ENCODE data around the gene CFAP65. TPM values are rescaled to one million over a fixed set of nuclear protein-coding genes. Genes with fewer than 3 reads are reported as not detected.
A peak's percentile ranks its signal among the peaks of the same experiment; 100 is the strongest.

Gene CFAP65
- total RNA-seq, 1 experiment from 2014 or later, result 0.52 TPM

GRCh38 chr2:219002395-219003266, 38.7 kb downstream of the CFAP65 start:
- intact Hi-C loops (cut with micrococcal nuclease), result loop anchor here (1.0 to 2.0 kb wide), 2 partner anchors 126 to 149 kb away; no protein-coding TSS in a partner anchor
- CTCF ChIA-PET, result interaction anchor here (0.7 to 3.5 kb wide), 30 partner anchors 8 to 505 kb away, joined by 3 to 42 read pairs (median 4); partner anchors contain the start of genes CDK5R2, CNPPD1, GMPPA and NHEJ1
- DNase-seq (ENCODE audit: low read depth, low spot score), result peak; percentile 60

More at GRCh38 chr2:219002395-219003266, 38.7 kb downstream of the CFAP65 start:
- Histone ChIP-seq H3K4me1 (ENCODE audit: control insufficient read depth in 1 of 2, insufficient read depth in 2 of 2, low read length in 2 of 2) (peaks cover 9 to 35% of the 10 kb centered on the region in 2 experiments; a peak in 3 of 4 replicates), H2AFZ (ENCODE audit: low read depth, low read length, poor library complexity, severe bottlenecking) (peak overlapping the region; percentile 86), H3K27ac (ENCODE audit: low read depth, low read length) (peak overlapping the region; percentile 51), H4K20me1 (ENCODE audit: insufficient read depth) (no peaks in the 10 kb centered on the region), H3K9me3 (ENCODE audit: control insufficient read depth in 1 of 2, insufficient read depth in 1 of 2, low read depth in 1 of 2, low read length in 2 of 2) (no peaks in the 10 kb centered on the region), H3K9ac (ENCODE audit: low read length) (peak overlapping the region; percentile 64), H3K4me3 (replicated peaks in 1 of 2; ENCODE audit: low read depth in 1 of 2, low read length in 2 of 2) (peak overlapping the region; percentile 56 to 68), H3K27me3 (ENCODE audit: insufficient read depth, low read length) (no peaks in the 10 kb centered on the region), H3K9me2 (ENCODE audit: insufficient read depth) (no peaks in the 10 kb centered on the region), H3K4me2 (ENCODE audit: low read length) (peak overlapping the region; percentile 96), H3K36me3 (ENCODE audit: control insufficient read depth in 1 of 2, insufficient read depth in 2 of 2, low read length in 2 of 2) (no peaks in the 10 kb centered on the region), H3K79me2 (ENCODE audit: insufficient read depth, low read length) (no peaks in the 10 kb centered on the region)
- TF ChIP-seq CTCF (IDR thresholded peaks at IDR 0.05 in 2 of 3, conservative IDR thresholded peaks at IDR 0.05 in 1 of 3; ENCODE audit: borderline replicate concordance in 1 of 3, insufficient read depth in 1 of 3, low read depth in 2 of 3, low read length in 2 of 3) (peak in 2 of 3 experiments; percentile 67 to 71; a peak in 4 of 6 replicates), ZFX (IDR thresholded peaks at IDR 0.05) (peak; percentile 51), FOSL1 (IDR thresholded peaks at IDR 0.05; ENCODE audit: low read depth) (no peak), EZH2 (IDR thresholded peaks at IDR 0.05) (no peak), EGR1 (IDR thresholded peaks at IDR 0.05; ENCODE audit: low read depth) (no peak), EZH2phosphoT487 (IDR thresholded peaks at IDR 0.05; ENCODE audit: borderline replicate concordance) (no peak), SRF (IDR thresholded peaks at IDR 0.05; ENCODE audit: low read depth) (no peak), SIN3A (IDR thresholded peaks at IDR 0.05; ENCODE audit: low read depth) (no peak), YY1 (IDR thresholded peaks at IDR 0.05; ENCODE audit: extremely low read depth, insufficient replicate concordance, low read depth, low read length) (peak; percentile 45), POLR2AphosphoS5 (IDR thresholded peaks at IDR 0.05; ENCODE audit: low read depth, low read length) (peak; percentile 63), MAX (IDR thresholded peaks at IDR 0.05) (no peak), ZBTB33 (IDR thresholded peaks at IDR 0.05; ENCODE audit: extremely low read depth, insufficient replicate concordance, low read length) (no peak), ZNF274 (IDR thresholded peaks at IDR 0.05; ENCODE audit: low read depth, low read length) (no peak), RAD21 (IDR thresholded peaks at IDR 0.05; ENCODE audit: low read depth) (no peak), ELF1 (IDR thresholded peaks at IDR 0.05; ENCODE audit: borderline replicate concordance, low read depth) (no peak)
- TSS peak; percentile 40 for BruUV-seq (replicated peaks)
- POLR2A ChIA-PET, result interaction anchor here (0.7 to 1.6 kb wide), 7 partner anchors 8 to 157 kb away, joined by 3 to 9 read pairs (median 4); no protein-coding TSS in a partner anchor
- peak; percentile 83 for ATAC-seq
- RAD21 ChIA-PET (ENCODE audit: low non-redundant PET in 1 of 2, low total read pairs in 2 of 2, uncharacterized antibody in 2 of 2, unreplicated experiment in 2 of 2), result interaction anchor here in 1 of 2 experiments (0.8 to 1.5 kb wide), 2 partner anchors 8 to 23 kb away, joined by 3 to 5 read pairs; no protein-coding TSS in a partner anchor
